Astrocyte of the cerebellum (primary cell): ENCODE results near the gene PHLDB1.

Source experiments
- DNase-seq: peaks from one replicate; pipeline ENCODE4 v3.0.0-alpha.2; 2011; ENCODE audit warnings: low read depth
- H3K4me3 ChIP-seq: 2 replicates; pipeline ENCODE4 v1.5.1; 2011; ENCODE audit warnings: mild to moderate bottlenecking, low read depth, low read length, moderate library complexity
- in situ Hi-C: cut with HindIII; loops from 2 replicates; pipeline ENCODE4 v1.10.0; 2017; ENCODE audit warnings: low sequenced_read_pairs
- TF ChIP-seq, protein P1 (sequence below): IDR thresholded peaks from 2 replicates; pipeline ENCODE4 v1.5.1; 2012; ENCODE audit warnings: low read length, low read depth, moderate library complexity, mild to moderate bottlenecking; ENCODE audit errors: missing control alignments

The PHLDB1 gene

GRCh38 chr11:118689852-118690552, 82.6 kb downstream of the PHLDB1 start:
- H3K4me3 ChIP-seq = peak overlapping the region; percentile 34
- in situ Hi-C loops = no loop called here

DNA sequence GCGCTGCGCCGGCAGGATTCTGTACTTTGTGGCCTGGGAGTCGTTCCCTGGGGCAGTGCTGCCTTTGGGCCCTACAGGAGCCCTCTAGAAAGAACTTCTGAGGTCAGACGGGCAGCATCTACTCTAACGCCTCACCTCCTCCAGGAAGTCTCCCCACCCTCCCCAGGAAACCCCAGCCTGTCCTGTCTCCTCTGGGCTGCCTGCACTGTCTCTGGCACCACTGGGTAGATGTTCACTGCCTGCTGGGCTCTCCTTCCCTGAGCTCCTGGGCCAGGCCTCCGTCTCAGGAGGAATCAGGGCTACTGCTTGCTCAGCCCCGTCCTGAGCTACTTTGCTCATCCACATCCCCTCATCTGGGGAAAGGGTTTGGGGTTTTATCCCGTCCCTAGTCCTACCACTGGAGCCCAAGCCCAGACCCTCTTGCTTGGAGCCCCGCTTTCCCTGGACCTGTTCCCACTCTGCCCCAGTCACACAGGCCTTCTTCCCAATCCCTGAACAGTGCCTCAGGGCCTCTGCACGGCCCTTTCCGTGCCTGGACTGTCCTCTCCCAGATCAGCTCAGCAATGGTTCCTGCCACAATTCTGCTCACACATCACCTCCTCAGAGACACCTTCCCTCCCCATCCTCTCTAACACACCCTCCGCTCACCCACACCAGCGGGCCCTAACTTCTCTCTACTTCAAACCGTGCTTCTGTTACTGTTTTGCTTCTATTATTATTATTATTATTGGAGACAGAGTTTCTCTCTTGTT, 83.3 kb downstream of the PHLDB1 start:
- no peak overlapping the region for H3K4me3 ChIP-seq
- in situ Hi-C loops = no loop called here
- TF ChIP-seq, protein P1, sequence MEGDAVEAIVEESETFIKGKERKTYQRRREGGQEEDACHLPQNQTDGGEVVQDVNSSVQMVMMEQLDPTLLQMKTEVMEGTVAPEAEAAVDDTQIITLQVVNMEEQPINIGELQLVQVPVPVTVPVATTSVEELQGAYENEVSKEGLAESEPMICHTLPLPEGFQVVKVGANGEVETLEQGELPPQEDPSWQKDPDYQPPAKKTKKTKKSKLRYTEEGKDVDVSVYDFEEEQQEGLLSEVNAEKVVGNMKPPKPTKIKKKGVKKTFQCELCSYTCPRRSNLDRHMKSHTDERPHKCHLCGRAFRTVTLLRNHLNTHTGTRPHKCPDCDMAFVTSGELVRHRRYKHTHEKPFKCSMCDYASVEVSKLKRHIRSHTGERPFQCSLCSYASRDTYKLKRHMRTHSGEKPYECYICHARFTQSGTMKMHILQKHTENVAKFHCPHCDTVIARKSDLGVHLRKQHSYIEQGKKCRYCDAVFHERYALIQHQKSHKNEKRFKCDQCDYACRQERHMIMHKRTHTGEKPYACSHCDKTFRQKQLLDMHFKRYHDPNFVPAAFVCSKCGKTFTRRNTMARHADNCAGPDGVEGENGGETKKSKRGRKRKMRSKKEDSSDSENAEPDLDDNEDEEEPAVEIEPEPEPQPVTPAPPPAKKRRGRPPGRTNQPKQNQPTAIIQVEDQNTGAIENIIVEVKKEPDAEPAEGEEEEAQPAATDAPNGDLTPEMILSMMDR = no peak
- DNase-seq = no peak

More at GRCh38 chr11:118689852-118690552, 82.6 kb downstream of the PHLDB1 start:
- TF ChIP-seq, protein P1 = peak; percentile 78
- peak; percentile 44 for DNase-seq

GRCh38 chr11:118691926-118692830, 84.8 kb downstream of the PHLDB1 start:
- TF ChIP-seq, protein P1 = no peak
- DNase-seq = no peak
- no peak overlapping the region for H3K4me3 ChIP-seq
- in situ Hi-C loops = no loop called here

DNA sequence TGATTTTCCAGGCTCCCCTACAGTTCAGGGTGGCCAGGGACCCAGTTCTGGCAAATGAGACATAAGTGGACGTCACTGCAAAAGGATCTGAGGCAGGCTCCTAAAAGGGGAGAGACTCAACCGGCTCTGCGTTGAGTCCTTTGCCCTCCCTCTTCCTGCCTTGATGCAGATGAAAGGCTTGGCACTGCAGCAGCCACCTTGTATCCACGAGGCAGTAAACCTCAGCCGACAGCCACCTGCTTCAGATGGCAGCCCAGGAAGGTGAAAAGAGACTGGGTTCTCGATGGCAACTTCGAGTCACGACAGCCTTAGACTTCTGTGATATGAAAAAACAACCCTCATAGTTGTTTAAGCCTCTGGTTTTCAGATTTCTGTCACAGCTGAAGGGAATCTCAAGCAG, 86.8 kb downstream of the PHLDB1 start:
- no peak for DNase-seq
- in situ Hi-C loops = no loop called here
- TF ChIP-seq, protein P1 = no peak
- no peak overlapping the region for H3K4me3 ChIP-seq

- DNase-seq = no peak
- in situ Hi-C loops = no loop called here
- H3K4me3 ChIP-seq = no peak overlapping the region
- TF ChIP-seq, protein P1 = no peak
Measured at GRCh38 chr11:118694771-118695170, 87.4 kb downstream of the PHLDB1 start.

GRCh38 chr11:118696673-118697226, 89.3 kb downstream of the PHLDB1 start:
- in situ Hi-C loops = no loop called here

More at GRCh38 chr11:118696673-118697226, 89.3 kb downstream of the PHLDB1 start:
- TF ChIP-seq, protein P1 = no peak
- no peak for DNase-seq
- no peak overlapping the region for H3K4me3 ChIP-seq
